SK-MEL-5 (cell line): ENCODE results near the gene ATG16L2. TPM values are rescaled to one million over a fixed set of nuclear protein-coding genes. Genes with fewer than 3 reads are reported as not detected.

Experiments
- DNase-seq: peaks from one replicate; pipeline ENCODE4 v3.0.0-alpha.2; 2016; ENCODE audit warnings: low read depth, low spot score
- in situ Hi-C: cut with HindIII; loops from 2 replicates; pipeline ENCODE4 v1.10.0; 2016; ENCODE audit warnings: low sequenced_read_pairs, high pct_unique_total_duplicates, low pct_unique_long_range_greater_than_20kb
- polyA plus RNA-seq, 2 experiments: library from polyadenylated mRNA; depleted of rRNA; stranded (reverse); fragments of >200 nt; gene quantifications; 2 replicates each; pipeline ENCODE4 v1.2.3, GENCODE V29; 2015
- total RNA-seq: library from RNA; depleted of rRNA; stranded (reverse); fragments of >200 nt; shearing (Covaris generic); gene quantifications from 2 replicates; pipeline ENCODE4 v1.2.3, GENCODE V29; 2014; rRNA removed

The ATG16L2 gene
- 4.4 and 4.6 TPM in 2 replicates for total RNA-seq
- 5.3 and 6.3 TPM in 2 replicates for polyA plus RNA-seq (2015; cell fraction: cytosol; rRNA removed)
- 112 and 118 TPM in 2 replicates for polyA plus RNA-seq (2015; cell fraction: nucleus; rRNA removed)

- DNase-seq, result peak; percentile 87
Observed at GRCh38 chr11:72814286-72815109, at the start of gene ATG16L2. TSS of gene ATG16L2 (plus strand) at chr11:72814411. CDS start at chr11:72814446, 35 bp downstream.

GRCh38 chr11:72764503-72764902 lies 49.7 kb upstream of the ATG16L2 start:
- in situ Hi-C loops, result no loop called here
- no peak for DNase-seq

More at GRCh38 chr11:72814286-72815109, at the start of gene ATG16L2:
- in situ Hi-C loops, result no loop called here

- no peak for DNase-seq
- in situ Hi-C loops, result no loop called here
Observed at GRCh38 chr11:72766152-72766902, 47.9 kb upstream of the ATG16L2 start.

DNA sequence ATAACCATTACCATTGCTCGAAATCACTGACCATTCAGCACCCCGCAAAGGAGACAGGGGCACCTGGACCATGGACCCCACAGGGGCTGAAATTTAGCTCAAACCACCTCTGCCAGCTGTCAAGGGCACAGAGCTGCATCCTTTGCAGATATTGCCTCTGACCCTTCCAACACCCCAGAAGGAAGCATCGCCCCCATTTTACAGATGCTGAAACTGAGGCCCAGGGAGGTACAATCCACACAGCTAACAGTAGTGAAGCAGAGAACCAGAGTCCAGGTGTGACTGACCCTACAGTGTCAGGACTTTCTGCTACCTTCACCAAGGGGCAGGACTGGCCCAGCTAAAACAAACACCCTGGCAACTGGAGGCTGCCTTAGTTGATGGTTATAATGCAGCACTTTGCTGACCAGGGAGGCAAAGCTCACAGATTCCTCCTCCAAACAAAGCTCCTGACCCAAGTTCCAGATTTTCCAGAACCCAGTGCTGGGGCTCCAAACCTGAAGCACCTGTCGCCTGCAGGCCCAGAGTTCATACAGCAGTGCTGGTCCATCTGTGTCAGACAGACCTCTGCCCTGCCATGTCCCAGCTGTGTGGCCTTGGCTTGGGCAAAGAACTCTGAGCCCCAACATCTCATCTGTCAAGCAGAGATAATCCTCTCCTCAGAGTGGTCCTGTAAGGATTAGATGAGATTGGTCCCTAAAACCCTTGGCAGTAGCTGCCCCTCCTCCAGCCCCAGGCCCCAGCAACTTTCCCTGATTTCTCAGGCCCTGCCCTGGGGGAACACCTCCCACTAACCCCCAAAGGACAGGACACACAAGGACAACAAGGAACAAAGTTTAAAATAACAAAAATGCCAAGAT lies 46.8 kb upstream of the ATG16L2 start:
- in situ Hi-C loops, result no loop called here
- DNase-seq, result no peak

DNA sequence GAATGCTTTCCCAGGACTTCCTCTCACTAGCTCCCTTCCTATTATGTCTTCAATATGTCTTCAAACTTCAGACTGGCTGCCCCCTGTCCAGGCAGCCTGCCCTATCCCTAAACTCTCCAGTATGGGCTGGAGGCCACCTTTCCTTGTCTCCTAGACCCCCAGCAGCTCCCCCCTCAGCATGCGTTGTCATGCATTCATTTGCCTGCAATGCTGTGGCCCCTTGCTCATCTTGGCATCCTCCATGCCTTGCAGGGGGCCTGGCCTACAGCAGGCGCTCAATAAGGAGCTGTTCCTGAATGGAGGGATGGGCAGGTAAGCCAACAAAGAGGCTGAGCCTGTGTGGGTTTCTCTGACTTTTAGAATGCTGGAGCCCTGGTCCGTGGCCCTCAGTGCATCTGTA lies 45.6 kb upstream of the ATG16L2 start:
- in situ Hi-C loops, result no loop called here
- DNase-seq, result no peak

- in situ Hi-C loops, result no loop called here
- no peak for DNase-seq
Observed at GRCh38 chr11:72769680-72770079, 44.5 kb upstream of the ATG16L2 start.

DNA sequence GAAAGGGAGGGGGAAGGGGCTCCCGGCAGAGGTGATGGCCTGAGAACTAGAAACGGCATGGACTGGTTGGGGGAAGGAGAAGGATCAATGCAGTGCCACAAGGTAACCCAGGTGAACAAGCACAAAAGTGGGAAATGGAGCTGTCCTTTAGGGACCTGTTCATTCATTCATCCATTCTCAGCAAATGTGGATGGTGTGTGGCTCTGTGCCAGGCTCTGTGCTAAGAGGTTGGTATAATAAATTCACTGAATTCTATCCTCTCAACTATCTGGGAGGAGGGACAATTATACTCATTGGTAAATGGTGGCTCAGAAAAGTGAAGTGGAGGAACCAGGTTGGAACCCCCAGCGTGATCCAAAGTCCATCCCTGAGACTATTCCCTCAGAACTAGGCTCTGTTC lies 43.4 kb upstream of the ATG16L2 start:
- DNase-seq, result no peak
- in situ Hi-C loops, result no loop called here

GRCh38 chr11:72771507-72771906 lies 42.7 kb upstream of the ATG16L2 start:
- no peak for DNase-seq
- in situ Hi-C loops, result no loop called here

GRCh38 chr11:72772059-72772458 lies 42.2 kb upstream of the ATG16L2 start:
- DNase-seq, result no peak
- in situ Hi-C loops, result no loop called here

DNA sequence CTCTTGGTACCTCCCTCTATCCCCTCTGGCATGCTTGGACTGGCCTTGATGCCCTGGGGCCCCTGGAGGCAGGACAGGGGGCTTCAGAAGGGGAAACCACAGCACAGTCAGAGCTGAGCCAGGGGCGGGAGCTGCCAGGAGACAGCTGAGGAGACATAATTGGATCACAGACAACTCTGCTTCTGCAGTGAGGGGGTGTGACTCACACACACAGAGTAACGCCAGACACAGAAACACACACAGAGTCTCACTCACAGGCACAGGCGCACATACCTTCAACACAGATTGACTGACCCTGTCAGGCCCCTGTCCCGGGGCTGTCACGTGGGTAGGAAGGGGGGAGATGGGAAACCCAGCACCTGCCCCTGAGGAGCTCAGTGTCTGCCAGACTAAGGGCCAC lies 40.9 kb upstream of the ATG16L2 start:
- DNase-seq, result no peak
- in situ Hi-C loops, result no loop called here

GRCh38 chr11:72773696-72774095 lies 40.5 kb upstream of the ATG16L2 start:
- in situ Hi-C loops, result no loop called here
- no peak for DNase-seq

DNA sequence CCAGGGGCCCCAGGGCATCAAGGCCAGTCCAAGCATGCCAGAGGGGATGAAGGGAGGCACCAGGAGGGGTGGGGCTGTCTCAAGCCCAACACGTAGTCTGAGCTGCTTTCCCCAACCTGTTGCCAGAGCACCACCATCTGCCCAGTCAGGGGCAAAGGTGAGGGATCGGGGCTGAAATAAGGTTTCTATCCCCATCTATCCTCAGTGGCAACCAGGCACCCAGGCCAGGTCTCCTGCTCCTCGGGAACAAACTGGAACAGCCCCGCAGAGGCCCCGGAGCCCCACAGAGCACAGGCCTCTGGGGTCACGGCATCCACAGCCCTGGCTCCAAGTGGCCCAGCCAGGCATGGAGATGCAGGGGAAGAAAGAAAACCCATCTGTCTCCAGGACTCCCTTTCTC lies 39.7 kb upstream of the ATG16L2 start:
- in situ Hi-C loops, result no loop called here

DNA sequence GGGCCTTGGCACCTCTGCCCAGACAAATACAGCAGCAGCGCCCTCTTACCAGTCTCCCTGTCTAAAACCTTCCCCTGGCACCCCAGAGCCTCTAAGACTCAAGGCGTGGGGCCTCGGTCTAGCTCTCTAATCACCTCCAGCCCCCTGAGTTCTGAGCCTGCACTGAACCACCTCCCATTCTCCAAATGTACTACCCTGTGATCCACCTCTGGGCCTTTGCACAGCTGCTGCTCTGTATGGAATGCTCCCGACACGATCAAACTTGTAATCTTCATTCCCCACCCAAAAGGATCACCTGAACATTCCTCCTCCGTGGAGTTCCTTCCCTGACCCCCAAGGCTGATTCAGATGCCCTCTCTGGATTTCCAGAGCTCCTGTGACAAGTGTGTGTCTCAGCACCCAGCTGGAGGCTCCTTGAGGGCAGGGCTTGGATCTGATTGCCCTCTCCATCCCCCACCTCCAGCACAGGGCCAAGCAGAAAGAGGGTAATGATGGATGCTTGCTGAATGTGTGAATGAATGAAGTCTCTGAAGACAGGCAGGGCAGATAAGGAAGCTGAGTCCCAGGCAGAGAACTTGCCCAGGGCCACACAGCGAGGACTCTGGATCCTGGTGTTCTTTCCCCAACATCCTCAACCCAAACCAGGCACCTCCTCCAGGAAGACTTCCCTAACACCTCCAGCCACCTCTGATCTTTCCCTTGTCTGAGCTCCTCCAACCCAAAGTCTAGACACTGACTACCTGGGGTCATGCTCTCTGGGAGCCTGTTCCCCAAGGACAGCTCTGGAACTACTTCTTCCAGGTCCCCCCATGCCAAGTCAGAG lies 38.7 kb upstream of the ATG16L2 start:
- in situ Hi-C loops, result no loop called here
- no peak for DNase-seq

More for the DNA sequence above, 39.7 kb upstream of the ATG16L2 start:
- no peak for DNase-seq

GRCh38 chr11:72776117-72776843 lies 37.9 kb upstream of the ATG16L2 start:
- in situ Hi-C loops, result no loop called here
- no peak for DNase-seq

DNA sequence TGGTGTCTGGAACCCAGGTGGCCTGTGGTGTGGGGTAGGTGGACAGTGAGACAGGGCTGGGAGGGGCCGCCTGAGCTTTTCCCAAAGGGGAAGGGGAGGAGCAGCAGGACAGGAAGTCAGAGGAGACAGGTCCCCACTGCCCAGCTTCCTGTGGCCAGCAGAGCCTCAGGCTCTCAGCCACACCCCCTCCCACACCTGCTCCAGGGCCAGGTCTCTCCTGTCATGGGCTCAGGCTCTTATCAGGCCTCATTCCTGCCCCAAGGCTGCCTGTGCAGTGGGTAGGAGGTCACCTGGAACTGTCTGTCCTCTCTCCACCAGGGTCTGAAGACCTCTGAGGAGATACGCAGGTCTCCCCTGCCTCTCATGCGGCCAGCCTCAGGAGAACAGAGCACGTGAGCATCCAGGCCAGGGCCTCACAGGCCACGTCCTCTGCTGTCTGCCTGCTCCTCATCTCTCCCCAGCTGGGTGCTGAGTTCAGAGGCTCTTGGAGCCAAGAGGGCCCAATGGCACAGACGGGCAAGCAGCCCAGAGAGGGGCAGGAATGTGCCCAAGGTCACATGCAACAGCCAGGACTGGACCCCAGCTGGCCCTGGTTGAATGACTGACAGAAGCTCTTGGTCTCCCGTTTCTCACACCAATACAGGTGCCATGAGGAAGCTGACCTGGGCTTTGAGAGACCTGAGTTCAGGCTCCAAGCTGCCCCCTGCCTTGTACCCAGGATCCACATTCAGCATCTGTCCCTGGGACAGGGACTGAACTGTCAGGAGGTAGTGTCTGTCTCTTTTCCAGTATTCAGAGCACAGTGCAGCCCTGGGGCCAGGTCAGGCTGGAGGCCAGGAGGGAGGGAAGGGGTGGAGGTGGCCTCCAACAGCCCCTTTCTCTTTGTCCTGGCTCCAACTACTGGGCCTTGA lies 37.1 kb upstream of the ATG16L2 start:
- no peak for DNase-seq
- in situ Hi-C loops, result no loop called here
